Stimulated activated CD8-positive, alpha-beta memory T cell treated with anti-CD3 and anti-CD28 coated beads, Interleukin-2, amount 100 ng/mL, for 1 hour (primary cell): Measurements from ENCODE around the gene MYT1.
"Not testable (repeated sequence)": the region's sequence is repeated elsewhere in the genome, so short reads cannot be mapped to it uniquely, and the experiment has no call there.

Experiments
- DNase-seq, 2 donors: peaks; one replicate each; pipeline ENCODE4 v3.0.0-alpha.2; 2020; ENCODE audit warnings: low read depth in 2 of 2

Gene MYT1

GRCh38 chr20:64164123-64164836 lies at the start of gene MYT1:
TSS of gene MYT1 (plus strand) at chr20:64164452. CDS start at chr20:64198862, 34,410 bp downstream.
- no peak for DNase-seq

GRCh38 chr20:64115171-64115911 lies 48.9 kb upstream of the MYT1 start:
- no peak for DNase-seq

- no peak for DNase-seq
These were observed 48.2 kb upstream of the MYT1 start for GRCh38 chr20:64116016-64116415.

- no peak for DNase-seq
These were observed 47.5 kb upstream of the MYT1 start for GRCh38 chr20:64116541-64117431.

- DNase-seq: not testable (repeated sequence)
These were observed 46.8 kb upstream of the MYT1 start for GRCh38 chr20:64117432-64117777.

- DNase-seq: no peak
These were observed 45.0 kb upstream of the MYT1 start for GRCh38 chr20:64119301-64119680.

GRCh38 chr20:64119681-64120341 lies 44.4 kb upstream of the MYT1 start:
- DNase-seq: no peak

- no peak for DNase-seq
These were observed 42.7 kb upstream of the MYT1 start for GRCh38 chr20:64121586-64121985.

- not testable (repeated sequence) for DNase-seq
These were observed 41.3 kb upstream of the MYT1 start for GRCh38 chr20:64122927-64123326.

- not testable (repeated sequence) for DNase-seq
These were observed 40.7 kb upstream of the MYT1 start for GRCh38 chr20:64123517-64123916.

- no peak for DNase-seq
These were observed 35.0 kb upstream of the MYT1 start for GRCh38 chr20:64129146-64129782.

- DNase-seq: no peak
These were observed 34.0 kb upstream of the MYT1 start for GRCh38 chr20:64130271-64130670.

- no peak for DNase-seq
These were observed 33.4 kb upstream of the MYT1 start for GRCh38 chr20:64130876-64131275.

GRCh38 chr20:64131406-64131805 lies 32.8 kb upstream of the MYT1 start:
- no peak for DNase-seq

GRCh38 chr20:64133951-64134407 lies 30.3 kb upstream of the MYT1 start:
- no peak for DNase-seq

GRCh38 chr20:64134744-64135143 lies 29.5 kb upstream of the MYT1 start:
- DNase-seq: not testable (repeated sequence)

GRCh38 chr20:64136004-64136710 lies 28.1 kb upstream of the MYT1 start:
- DNase-seq: no peak

GRCh38 chr20:64137598-64138031 lies 26.6 kb upstream of the MYT1 start:
- DNase-seq: no peak

GRCh38 chr20:64138276-64138815 lies 25.9 kb upstream of the MYT1 start:
- DNase-seq: no peak
